ENCODE data around the gene LRP1. TPM values are rescaled to one million over a fixed set of nuclear protein-coding genes. Genes with fewer than 3 reads are reported as not detected.

Gene LRP1
- total and polyA plus RNA-seq, 2 of the 13 experiments (the other 11 are each of a cell fraction or from before 2014, with no cell fraction given) = 14.7 to 30.8 TPM

DNA sequence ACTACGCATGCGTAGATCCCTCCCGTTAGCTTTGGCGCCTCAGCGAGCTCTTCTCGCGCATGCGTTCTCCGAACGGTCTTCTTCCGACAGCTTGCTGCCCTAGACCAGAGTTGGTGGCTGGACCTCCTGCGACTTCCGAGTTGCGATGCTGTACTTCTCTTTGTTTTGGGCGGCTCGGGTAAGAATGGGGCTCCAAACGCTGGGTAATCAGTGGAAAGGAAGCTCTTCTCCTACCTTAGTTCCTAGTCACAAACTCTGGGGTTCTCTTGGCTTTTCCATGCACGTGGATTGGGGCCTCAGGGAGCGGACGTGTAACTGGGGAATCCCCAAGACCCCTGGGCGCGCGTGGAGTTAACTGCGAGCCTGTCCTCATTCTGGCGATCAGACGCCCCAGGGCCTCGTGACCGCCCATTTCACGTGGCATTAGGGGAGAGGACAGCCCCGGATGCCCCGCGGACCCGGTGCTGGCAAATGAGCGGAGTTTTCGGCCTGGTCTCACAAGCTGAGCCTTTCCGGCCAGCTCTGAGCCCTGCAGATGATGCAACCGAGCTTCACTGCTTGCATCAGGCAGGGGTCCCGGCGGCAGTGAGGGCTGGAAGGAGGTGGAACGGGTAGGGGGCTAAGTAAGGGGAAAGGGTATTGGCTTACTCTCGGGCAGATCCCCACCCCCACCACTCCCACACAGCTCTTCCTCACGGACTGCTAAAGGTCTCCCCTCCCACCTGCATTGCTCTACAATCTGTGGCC lies 101.5 kb downstream of the LRP1 start, which contains the start of gene SHMT2 (continued):
- 0 out of 2 replicates have a peak, but pooled peaks have one; percentile 54 for TF ChIP-seq ZNF780A (CRISPR knock-in tag; IDR thresholded peaks at IDR 0.05)
- TF ChIP-seq ZNF256 (CRISPR knock-in tag; conservative IDR thresholded peaks at IDR 0.05) = no peak
- TF ChIP-seq, protein P1, sequence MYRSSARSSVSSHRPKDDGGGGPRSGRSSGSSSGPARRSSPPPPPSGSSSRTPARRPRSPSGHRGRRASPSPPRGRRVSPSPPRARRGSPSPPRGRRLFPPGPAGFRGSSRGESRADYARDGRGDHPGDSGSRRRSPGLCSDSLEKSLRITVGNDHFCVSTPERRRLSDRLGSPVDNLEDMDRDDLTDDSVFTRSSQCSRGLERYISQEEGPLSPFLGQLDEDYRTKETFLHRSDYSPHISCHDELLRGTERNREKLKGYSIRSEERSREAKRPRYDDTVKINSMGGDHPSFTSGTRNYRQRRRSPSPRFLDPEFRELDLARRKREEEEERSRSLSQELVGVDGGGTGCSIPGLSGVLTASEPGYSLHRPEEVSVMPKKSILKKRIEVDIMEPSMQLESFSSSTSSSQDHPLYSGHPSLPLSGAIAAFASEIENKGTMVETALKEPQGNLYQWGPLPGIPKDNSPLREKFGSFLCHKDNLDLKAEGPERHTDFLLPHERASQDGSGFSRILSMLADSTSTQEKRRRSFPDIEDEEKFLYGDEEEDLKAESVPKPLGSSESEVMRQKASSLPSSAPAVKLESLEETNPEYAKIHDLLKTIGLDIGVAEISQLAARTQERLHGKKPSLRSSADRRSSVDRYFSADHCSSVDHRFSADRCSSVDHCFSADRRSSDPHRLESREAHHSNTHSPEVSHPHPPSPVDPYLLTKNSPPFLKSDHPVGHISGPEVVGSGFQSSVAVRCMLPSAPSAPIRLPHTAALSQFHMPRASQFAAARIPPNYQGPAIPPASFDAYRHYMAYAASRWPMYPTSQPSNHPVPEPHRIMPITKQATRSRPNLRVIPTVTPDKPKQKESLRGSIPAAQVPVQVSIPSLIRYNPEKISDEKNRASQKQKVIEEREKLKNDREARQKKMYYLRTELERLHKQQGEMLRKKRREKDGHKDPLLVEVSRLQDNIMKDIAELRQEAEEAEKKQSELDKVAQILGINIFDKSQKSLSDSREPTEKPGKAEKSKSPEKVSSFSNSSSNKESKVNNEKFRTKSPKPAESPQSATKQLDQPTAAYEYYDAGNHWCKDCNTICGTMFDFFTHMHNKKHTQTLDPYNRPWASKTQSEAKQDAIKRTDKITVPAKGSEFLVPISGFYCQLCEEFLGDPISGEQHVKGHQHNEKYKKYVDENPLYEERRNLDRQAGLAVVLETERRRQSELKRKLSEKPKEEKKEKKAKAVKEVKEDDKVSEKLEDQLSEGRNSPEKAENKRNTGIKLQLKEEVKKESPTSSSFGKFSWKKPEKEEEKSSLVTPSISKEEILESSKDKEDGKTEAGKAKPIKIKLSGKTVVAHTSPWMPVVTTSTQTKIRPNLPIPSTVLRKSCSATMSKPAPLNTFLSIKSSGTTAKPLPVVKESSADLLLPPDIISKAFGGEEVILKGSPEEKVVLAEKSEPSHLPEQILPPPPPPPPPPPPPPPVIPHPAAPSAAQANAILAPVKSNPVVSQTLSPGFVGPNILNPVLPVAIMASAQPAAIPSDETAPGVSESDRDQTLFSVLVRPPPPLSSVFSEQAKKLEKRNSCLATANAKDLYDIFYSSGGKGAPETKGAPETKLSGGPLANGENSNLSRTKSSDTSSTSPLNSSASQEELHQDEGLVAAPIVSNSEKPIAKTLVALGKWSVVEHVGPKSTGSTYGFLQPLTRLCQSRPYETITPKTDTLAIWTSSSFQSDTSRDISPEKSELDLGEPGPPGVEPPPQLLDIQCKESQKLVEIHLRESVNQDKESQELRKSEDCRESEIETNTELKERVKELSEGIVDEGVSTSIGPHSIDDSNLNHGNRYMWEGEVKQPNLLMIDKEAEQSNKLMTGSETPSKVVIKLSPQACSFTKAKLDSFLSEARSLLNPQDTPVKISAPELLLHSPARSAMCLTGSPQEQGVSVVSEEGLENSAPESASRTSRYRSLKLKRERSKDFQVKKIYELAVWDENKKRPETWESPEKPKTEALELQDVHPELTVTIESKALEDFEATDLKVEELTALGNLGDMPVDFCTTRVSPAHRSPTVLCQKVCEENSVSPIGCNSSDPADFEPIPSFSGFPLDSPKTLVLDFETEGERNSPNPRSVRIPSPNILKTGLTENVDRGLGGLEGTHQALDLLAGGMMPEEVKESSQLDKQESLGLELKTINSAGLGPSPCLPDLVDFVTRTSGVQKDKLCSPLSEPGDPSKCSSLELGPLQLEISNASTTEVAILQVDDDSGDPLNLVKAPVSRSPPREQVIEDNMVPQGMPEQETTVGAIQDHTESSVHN (CRISPR knock-in tag; IDR thresholded peaks at IDR 0.05) = no peak
- no peak for TF ChIP-seq TP53 (CRISPR knock-in tag; conservative IDR thresholded peaks at IDR 0.05)
- TF ChIP-seq, protein P2, sequence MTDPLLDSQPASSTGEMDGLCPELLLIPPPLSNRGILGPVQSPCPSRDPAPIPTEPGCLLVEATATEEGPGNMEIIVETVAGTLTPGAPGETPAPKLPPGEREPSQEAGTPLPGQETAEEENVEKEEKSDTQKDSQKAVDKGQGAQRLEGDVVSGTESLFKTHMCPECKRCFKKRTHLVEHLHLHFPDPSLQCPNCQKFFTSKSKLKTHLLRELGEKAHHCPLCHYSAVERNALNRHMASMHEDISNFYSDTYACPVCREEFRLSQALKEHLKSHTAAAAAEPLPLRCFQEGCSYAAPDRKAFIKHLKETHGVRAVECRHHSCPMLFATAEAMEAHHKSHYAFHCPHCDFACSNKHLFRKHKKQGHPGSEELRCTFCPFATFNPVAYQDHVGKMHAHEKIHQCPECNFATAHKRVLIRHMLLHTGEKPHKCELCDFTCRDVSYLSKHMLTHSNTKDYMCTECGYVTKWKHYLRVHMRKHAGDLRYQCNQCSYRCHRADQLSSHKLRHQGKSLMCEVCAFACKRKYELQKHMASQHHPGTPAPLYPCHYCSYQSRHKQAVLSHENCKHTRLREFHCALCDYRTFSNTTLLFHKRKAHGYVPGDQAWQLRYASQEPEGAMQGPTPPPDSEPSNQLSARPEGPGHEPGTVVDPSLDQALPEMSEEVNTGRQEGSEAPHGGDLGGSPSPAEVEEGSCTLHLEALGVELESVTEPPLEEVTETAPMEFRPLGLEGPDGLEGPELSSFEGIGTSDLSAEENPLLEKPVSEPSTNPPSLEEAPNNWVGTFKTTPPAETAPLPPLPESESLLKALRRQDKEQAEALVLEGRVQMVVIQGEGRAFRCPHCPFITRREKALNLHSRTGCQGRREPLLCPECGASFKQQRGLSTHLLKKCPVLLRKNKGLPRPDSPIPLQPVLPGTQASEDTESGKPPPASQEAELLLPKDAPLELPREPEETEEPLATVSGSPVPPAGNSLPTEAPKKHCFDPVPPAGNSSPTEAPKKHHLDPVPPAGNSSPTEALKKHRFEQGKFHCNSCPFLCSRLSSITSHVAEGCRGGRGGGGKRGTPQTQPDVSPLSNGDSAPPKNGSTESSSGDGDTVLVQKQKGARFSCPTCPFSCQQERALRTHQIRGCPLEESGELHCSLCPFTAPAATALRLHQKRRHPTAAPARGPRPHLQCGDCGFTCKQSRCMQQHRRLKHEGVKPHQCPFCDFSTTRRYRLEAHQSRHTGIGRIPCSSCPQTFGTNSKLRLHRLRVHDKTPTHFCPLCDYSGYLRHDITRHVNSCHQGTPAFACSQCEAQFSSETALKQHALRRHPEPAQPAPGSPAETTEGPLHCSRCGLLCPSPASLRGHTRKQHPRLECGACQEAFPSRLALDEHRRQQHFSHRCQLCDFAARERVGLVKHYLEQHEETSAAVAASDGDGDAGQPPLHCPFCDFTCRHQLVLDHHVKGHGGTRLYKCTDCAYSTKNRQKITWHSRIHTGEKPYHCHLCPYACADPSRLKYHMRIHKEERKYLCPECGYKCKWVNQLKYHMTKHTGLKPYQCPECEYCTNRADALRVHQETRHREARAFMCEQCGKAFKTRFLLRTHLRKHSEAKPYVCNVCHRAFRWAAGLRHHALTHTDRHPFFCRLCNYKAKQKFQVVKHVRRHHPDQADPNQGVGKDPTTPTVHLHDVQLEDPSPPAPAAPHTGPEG (CRISPR knock-in tag; IDR thresholded peaks at IDR 0.05) = 0 out of 2 replicates have a peak, but pooled peaks have one; percentile 14
- no peak for TF ChIP-seq PHF5A (CRISPR knock-in tag; IDR thresholded peaks at IDR 0.05; ENCODE audit: low read depth, unreplicated experiment)
- no peak for TF ChIP-seq WIZ (CRISPR knock-in tag; IDR thresholded peaks at IDR 0.05)
- TF ChIP-seq, protein P3, sequence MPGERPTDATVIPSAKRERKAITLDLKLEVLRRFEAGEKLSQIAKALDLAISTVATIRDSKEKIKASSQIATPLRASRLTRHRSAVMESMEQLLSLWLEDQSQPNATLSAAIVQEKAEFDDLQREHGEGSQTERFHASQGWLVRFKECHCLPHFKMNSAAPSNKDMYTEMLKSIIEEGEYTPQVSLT (CRISPR knock-in tag; IDR thresholded peaks at IDR 0.05; ENCODE audit: borderline replicate concordance, low read depth) = no peak
- TF ChIP-seq TCF12 (IDR thresholded peaks at IDR 0.05) = no peak
- no peak for TF ChIP-seq TCF12 (CRISPR knock-in tag; IDR thresholded peaks at IDR 0.05)
- TF ChIP-seq ZNF143 (CRISPR knock-in tag; IDR thresholded peaks at IDR 0.05) = peak; percentile 93
- TF ChIP-seq ZNF460 (CRISPR knock-in tag; IDR thresholded peaks at IDR 0.05; ENCODE audit: borderline replicate concordance) = no peak

Data from HepG2 (cell line).